Umbilical cord (tissue), 2 donors: ENCODE results near the gene EPX. TPM values are rescaled to one million over a fixed set of nuclear protein-coding genes. Genes with fewer than 3 reads are reported as not detected.

Experiments
- DNase-seq: peaks from one replicate; pipeline ENCODE4 v3.0.0-alpha.2; 2015; ENCODE audit warnings: low spot score
- total RNA-seq: library from RNA; depleted of rRNA; stranded (reverse); fragments of >200 nt; gene quantifications from one replicate; pipeline ENCODE4 v1.2.3, GENCODE V29; 2014; ENCODE audit warnings: low replicate concordance; ENCODE audit not compliant: insufficient read depth

The EPX gene
- total RNA-seq, 1 donor from 2014 or later, result not detected

DNA sequence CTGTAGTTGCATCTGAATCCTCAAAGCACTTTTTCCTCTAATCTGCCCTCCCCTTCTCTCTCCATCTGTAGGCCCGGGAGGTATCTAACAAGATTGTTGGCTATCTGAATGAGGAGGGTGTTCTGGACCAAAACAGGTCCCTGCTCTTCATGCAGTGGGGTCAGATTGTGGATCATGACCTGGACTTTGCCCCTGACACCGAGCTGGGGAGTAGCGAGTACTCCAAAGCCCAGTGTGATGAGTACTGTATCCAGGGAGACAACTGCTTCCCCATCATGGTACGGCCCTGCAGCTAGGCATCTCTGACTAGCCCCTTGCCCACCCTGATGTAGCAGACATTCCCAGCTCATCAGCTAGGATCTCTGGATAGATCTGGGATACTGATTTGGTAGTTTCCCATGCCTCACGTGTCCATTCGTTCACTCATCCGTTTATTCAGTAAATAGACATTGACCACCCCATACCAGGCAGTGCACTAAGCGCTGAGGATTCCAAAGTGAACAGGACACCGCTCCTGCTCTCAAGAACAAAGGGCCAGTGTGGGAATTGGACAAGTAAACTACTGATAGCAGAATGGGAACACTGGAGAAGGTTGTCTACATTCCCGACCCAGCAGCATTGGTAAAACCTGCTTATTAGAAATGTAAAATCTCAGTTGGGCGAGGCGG lies 58.0 kb downstream of the EPX start:
- DNase-seq, result no peak

DNA sequence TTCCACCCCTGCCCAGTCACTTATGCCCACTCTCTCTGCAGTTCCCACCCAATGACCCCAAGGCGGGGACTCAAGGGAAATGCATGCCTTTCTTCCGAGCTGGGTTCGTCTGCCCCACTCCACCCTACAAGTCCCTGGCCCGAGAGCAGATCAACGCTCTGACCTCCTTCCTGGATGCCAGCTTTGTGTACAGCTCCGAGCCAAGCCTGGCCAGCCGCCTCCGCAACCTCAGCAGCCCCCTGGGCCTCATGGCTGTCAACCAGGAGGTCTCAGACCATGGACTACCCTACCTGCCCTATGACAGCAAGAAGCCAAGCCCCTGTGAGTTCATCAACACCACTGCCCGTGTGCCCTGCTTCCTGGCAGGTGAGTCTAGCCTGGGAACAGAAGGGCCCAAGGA lies 59.6 kb downstream of the EPX start:
- DNase-seq, result no peak

DNA sequence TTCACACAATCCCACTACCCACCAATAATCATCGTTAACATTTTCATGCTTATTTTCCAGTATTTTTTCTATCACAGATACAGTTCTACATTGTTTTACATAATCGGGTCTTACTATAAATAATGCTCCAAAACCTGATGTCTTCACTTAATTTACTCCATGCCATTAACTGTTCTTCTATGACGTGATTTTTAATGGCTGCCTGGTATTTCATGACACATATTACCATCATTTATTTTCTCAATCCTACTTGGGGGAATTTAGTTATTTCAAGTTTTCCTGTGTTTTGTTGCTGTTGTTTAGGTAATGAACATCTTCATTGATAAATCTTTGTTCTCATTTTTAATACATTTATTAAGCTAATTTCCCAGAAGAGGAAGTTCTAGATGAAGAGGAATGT lies 60.6 kb downstream of the EPX start:
- no peak for DNase-seq

Other genes starting within 250 kb of the EPX start
- gene CUEDC1, start 237.3 kb upstream of the EPX start, total RNA-seq, result 38.3 TPM
- gene VEZF1, start 204.5 kb upstream of the EPX start, total RNA-seq, result 50.3 TPM
- gene SRSF1, start 185.5 kb upstream of the EPX start, total RNA-seq, result 209 TPM
- 20.5 TPM for gene DYNLL2, start 109.3 kb upstream of the EPX start, total RNA-seq
- 4.6 TPM for gene OR4D1, start 44.3 kb upstream of the EPX start, total RNA-seq
- 2.2 TPM for gene OR4D2, start 25.7 kb upstream of the EPX start, total RNA-seq
- 6.5 TPM for gene MKS1, start 26.5 kb downstream of the EPX start, total RNA-seq
- gene LPO, start 45.9 kb downstream of the EPX start, total RNA-seq, result 0.24 TPM
- not detected for gene MPO, start 88.2 kb downstream of the EPX start, total RNA-seq
- gene TSPOAP1, start 136.1 kb downstream of the EPX start, total RNA-seq, result 18.1 TPM
- 43.1 TPM for gene SUPT4H1, start 159.5 kb downstream of the EPX start, total RNA-seq
- 3.6 TPM for gene RNF43, start 224.8 kb downstream of the EPX start, total RNA-seq